ENCODE data around the gene CCDC87.

DNA sequence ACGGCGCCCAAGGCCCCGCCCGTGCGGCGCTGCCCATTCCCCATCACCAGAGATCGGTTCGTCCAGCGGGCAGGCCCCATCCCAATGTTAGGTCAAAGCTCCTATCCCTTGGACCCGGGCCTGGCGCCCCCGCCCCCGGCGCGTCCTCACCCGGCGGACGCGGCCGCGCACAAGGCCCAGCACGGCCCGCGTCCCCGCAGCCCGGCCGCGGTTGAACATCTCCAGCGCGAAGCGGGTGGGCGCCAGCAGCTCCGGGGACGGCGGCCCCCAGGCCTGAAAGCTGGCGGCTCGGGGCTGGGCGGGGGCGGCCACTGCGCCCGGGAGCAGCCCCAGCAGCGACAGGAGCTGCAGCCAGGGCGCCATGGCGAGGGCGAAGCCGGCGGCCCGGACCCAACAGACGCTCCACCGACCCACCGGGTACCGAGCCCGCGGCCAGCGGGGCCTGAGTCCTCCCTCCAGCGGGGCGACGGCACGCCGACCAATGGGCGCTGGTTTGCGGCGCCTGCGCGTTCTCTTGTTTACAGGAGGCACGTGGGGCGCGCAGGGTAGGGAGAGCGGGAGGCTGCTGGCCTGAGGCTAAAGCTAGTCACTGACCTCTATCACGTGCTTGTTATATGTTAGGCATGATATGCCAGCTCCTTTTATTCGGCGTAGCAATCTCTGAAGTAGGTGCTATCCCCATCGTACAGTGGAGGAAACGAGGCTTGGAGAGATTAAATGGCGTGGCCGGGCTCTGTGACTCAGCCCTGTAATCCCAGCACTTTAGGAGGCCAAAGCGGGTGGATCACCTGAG is 24.5 kb downstream of the CCDC87 start, which contains the start of gene CTSF:
- TF ChIP-seq, protein P1, sequence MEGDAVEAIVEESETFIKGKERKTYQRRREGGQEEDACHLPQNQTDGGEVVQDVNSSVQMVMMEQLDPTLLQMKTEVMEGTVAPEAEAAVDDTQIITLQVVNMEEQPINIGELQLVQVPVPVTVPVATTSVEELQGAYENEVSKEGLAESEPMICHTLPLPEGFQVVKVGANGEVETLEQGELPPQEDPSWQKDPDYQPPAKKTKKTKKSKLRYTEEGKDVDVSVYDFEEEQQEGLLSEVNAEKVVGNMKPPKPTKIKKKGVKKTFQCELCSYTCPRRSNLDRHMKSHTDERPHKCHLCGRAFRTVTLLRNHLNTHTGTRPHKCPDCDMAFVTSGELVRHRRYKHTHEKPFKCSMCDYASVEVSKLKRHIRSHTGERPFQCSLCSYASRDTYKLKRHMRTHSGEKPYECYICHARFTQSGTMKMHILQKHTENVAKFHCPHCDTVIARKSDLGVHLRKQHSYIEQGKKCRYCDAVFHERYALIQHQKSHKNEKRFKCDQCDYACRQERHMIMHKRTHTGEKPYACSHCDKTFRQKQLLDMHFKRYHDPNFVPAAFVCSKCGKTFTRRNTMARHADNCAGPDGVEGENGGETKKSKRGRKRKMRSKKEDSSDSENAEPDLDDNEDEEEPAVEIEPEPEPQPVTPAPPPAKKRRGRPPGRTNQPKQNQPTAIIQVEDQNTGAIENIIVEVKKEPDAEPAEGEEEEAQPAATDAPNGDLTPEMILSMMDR (IDR thresholded peaks at IDR 0.05), result no peak
- peak in 1 of 2 donors; percentile 59 for TF ChIP-seq POLR2A (IDR thresholded peaks at IDR 0.05)
